ENCODE results near the gene LRFN2.

The LRFN2 gene

DNA sequence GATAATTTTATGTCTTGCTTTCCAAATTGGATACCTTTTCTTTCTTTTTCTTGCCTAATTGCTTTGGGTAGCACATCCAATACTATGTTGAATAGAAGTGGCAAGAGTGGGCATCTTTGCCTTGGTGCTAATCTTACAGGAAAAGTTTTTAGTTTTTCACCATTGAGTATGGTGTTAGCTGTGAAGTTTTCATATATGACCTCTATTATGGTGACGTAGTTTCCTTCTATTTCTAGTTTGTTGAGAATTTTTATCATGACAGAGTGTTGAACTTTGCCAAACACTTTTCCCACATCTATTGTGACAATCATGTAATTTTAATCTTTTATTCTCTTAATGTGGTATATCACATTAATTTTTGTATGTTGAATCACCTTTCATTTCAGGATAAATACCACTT lies 216.1 kb downstream of the LRFN2 start:
- Histone ChIP-seq H3K4me1 (ENCODE audit: insufficient read depth, low read length) (no peaks in the 10 kb centered on the region), H3K9me3 (ENCODE audit: control insufficient read depth, insufficient read depth, low read length) (no peaks in the 10 kb centered on the region), H3K9ac (ENCODE audit: low read depth, low read length) (no peak overlapping the region), H3K36me3 (ENCODE audit: insufficient read depth, low read length) (no peaks in the 10 kb centered on the region)

DNA sequence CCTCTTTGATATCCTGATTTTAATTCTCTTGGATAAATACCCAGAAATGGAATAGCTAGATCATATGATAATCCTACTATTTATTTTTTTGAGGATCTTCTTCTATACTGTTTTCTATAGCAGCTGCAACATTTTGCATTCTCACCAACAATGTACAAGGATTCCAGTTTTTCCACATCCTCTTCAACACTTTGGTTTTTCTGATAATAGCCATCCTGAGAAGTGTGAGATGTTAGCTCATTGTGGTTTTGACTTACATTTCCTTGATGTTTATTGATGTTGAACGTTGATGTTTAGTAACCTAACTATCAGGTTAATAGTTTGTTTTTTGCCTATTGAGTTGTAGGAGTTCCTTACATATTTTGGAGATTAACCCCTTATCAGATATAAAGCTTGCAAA lies 217.3 kb downstream of the LRFN2 start:
- Histone ChIP-seq H3K4me1 (ENCODE audit: insufficient read depth, low read length) (no peaks in the 10 kb centered on the region), H3K9ac (ENCODE audit: low read depth, low read length) (no peak overlapping the region)

GRCh38 chr6:40369042-40369441 lies 218.1 kb downstream of the LRFN2 start:
- H3K9ac ChIP-seq (ENCODE audit: low read depth, low read length) = no peak overlapping the region
- no peaks in the 10 kb centered on the region for H3K9me3 ChIP-seq (ENCODE audit: control insufficient read depth, insufficient read depth, low read length)
- H3K36me3 ChIP-seq (ENCODE audit: insufficient read depth, low read length) = no peaks in the 10 kb centered on the region
- peaks cover 7% of the 10 kb centered on the region for H3K4me1 ChIP-seq (ENCODE audit: insufficient read depth, low read length)

More for the DNA sequence above, 217.3 kb downstream of the LRFN2 start:
- Histone ChIP-seq H3K36me3 (ENCODE audit: insufficient read depth, low read length) (no peaks in the 10 kb centered on the region), H3K9me3 (ENCODE audit: control insufficient read depth, insufficient read depth, low read length) (no peaks in the 10 kb centered on the region)

GRCh38 chr6:40362859-40363258 lies 224.3 kb downstream of the LRFN2 start:
- Histone ChIP-seq H3K9me3 (ENCODE audit: control insufficient read depth, insufficient read depth, low read length) (peaks cover 2% of the 10 kb centered on the region; the same call in 1 of the 2 replicates), H3K9ac (ENCODE audit: low read depth, low read length) (no peak overlapping the region), H3K36me3 (ENCODE audit: insufficient read depth, low read length) (no peaks in the 10 kb centered on the region), H3K4me1 (ENCODE audit: insufficient read depth, low read length) (peaks cover 29% of the 10 kb centered on the region)

DNA sequence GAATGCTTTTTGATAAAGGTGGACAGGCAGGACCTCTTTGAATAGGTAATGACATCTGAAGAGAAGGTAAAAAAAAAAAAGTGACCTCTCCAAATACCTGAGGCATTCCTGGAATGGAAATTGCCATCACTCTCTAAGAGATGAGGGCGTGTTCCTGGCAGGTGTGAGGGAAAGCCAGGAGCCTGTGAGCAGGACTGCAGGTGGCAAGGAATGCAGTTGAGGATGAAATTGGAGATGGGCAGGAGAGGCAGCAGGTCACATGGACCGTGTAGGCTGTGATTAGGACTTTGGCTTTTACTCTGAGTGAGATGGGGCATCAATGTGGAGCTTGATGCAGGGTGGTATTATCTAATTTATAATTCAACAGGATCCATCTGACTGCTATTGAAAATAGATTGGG lies 227.4 kb downstream of the LRFN2 start:
- H3K9me3 ChIP-seq (ENCODE audit: control insufficient read depth, insufficient read depth, low read length) = peaks cover 2% of the 10 kb centered on the region; the same call in 1 of the 2 replicates
- no peaks in the 10 kb centered on the region for H3K36me3 ChIP-seq (ENCODE audit: insufficient read depth, low read length)
- H3K9ac ChIP-seq (ENCODE audit: low read depth, low read length) = no peak overlapping the region
- peaks cover 29% of the 10 kb centered on the region for H3K4me1 ChIP-seq (ENCODE audit: insufficient read depth, low read length)

DNA sequence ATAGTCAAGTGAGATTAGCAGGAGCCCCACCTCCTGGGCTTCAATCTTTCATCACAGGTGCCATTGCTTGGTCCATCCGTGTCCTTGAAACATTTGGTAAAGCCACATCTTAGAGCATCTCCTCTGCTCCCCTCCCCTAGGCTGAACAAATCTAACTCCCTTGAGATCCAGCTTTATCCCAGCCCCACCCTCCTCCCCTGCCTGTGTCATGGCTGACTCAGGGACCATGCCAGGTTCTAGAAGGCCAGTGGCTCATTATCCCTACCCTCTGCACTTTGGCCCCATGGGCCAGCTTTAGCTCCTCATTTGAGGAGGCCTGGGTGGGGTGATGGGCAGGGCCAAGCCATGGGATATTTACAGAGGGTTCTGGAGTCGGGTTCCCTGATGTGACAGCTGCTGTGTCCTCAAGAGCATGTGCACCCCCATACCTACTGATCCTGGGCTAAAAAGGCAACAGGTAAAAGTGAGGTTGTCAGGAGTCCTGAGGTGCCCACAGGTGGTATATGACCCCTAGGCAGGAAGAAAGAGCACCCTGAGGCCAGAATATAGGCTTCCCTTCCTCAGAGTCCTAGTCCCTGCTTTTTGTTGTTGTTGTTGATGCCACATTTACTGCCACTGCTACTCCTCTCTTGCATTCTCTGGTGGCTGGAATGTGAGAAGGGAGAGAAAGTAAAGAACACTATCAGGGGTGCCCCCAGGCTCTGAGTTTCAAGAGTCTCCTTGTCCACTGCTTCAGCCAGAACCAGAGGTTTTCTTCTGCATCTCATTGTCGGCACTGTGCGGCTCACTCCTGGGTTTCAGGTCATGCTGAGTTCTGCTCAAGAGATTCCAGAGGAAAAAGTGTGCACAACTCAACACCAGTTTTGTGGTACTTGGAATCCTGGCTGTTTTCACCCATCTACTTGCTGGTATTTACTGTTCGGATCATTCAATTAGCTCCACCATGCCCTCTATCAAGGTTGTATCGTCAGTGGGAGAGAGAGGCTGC lies 228.4 kb downstream of the LRFN2 start:
- Histone ChIP-seq H3K9ac (ENCODE audit: low read depth, low read length) (no peak overlapping the region), H3K36me3 (ENCODE audit: insufficient read depth, low read length) (no peaks in the 10 kb centered on the region), H3K4me1 (ENCODE audit: insufficient read depth, low read length) (peaks cover 19% of the 10 kb centered on the region), H3K9me3 (ENCODE audit: control insufficient read depth, insufficient read depth, low read length) (peaks cover 2% of the 10 kb centered on the region; the same call in 1 of the 2 replicates)

GRCh38 chr6:40356242-40356910 lies 230.8 kb downstream of the LRFN2 start:
- peaks cover 2% of the 10 kb centered on the region; the same call in 1 of the 2 replicates for H3K9me3 ChIP-seq (ENCODE audit: control insufficient read depth, insufficient read depth, low read length)

DNA sequence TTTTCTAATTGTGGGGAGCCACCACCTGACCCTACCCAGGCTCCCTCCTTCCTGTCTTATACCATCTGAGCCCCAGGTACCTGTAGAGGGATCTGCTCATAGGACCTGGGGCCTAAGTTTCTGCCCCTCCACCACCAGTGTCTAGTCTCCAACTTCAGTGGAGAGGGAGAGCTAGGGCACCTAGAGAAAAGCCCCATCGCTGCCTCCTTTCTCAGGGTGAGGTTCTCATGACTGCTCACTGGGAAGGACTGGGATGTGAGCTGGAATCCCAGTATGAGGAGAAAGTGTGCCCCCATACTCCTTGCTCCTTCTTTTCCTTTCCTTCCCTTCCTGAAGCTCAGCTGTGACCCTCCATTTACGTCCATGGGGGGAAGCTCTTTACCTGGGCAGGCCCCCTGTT lies 231.6 kb downstream of the LRFN2 start:
- no peaks in the 10 kb centered on the region for H3K9me3 ChIP-seq (ENCODE audit: control insufficient read depth, insufficient read depth, low read length)
- H3K9ac ChIP-seq (ENCODE audit: low read depth, low read length) = no peak overlapping the region
- H3K36me3 ChIP-seq (ENCODE audit: insufficient read depth, low read length) = no peaks in the 10 kb centered on the region
- H3K4me1 ChIP-seq (ENCODE audit: insufficient read depth, low read length) = peaks cover 18% of the 10 kb centered on the region

More at GRCh38 chr6:40356242-40356910, 230.8 kb downstream of the LRFN2 start:
- Histone ChIP-seq H3K4me1 (ENCODE audit: insufficient read depth, low read length) (peaks cover 18% of the 10 kb centered on the region), H3K36me3 (ENCODE audit: insufficient read depth, low read length) (no peaks in the 10 kb centered on the region), H3K9ac (ENCODE audit: low read depth, low read length) (no peak overlapping the region)

DNA sequence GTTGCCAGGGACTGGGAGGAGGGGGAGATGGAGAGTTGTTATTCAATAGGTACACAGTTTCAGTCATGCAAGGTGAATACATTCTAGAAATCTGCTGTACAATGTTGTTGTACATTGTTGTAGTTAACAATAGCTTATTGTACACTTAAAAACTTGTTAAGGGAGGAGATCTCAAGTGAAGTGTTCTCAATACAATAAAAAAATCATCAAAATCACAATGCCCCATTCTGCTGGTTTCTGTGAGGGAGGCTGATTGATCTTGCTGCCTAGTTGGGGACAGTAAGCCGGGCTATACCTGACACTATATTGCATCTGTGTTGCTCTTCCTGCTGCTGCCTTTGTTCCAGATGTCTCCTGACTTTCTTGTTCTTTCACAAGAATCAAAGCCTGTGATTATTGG lies 232.1 kb downstream of the LRFN2 start:
- Histone ChIP-seq H3K36me3 (ENCODE audit: insufficient read depth, low read length) (no peaks in the 10 kb centered on the region), H3K4me1 (ENCODE audit: insufficient read depth, low read length) (peaks cover 13% of the 10 kb centered on the region), H3K9ac (ENCODE audit: low read depth, low read length) (no peak overlapping the region), H3K9me3 (ENCODE audit: control insufficient read depth, insufficient read depth, low read length) (no peaks in the 10 kb centered on the region)

DNA sequence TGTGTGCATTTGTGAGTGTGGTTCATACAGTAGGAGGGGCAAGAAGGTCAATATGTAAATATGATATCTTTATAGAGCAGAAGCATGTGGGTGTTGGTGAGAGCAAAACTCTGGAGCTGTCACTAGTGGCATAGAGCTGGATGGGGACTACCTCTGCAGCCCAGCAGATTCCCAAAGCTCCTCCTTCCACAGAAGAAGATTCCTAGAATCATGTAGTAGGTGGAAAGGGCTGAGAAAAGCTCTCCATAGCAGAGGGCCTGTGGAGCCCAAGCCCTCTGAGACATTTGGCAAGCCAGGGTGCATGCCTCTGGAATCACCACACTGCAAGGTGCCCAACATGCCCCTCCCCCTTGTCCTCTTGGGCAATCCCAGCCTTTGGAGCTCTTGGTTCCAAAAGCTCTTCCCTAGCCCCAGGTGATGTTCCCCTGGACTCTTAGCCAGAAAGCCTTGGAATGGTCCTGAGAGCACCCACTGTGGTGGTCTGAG lies 233.2 kb downstream of the LRFN2 start:
- peaks cover 16% of the 10 kb centered on the region for H3K4me1 ChIP-seq (ENCODE audit: insufficient read depth, low read length)
- no peak overlapping the region for H3K9ac ChIP-seq (ENCODE audit: low read depth, low read length)
- no peaks in the 10 kb centered on the region for H3K36me3 ChIP-seq (ENCODE audit: insufficient read depth, low read length)
- H3K9me3 ChIP-seq (ENCODE audit: control insufficient read depth, insufficient read depth, low read length) = no peaks in the 10 kb centered on the region

DNA sequence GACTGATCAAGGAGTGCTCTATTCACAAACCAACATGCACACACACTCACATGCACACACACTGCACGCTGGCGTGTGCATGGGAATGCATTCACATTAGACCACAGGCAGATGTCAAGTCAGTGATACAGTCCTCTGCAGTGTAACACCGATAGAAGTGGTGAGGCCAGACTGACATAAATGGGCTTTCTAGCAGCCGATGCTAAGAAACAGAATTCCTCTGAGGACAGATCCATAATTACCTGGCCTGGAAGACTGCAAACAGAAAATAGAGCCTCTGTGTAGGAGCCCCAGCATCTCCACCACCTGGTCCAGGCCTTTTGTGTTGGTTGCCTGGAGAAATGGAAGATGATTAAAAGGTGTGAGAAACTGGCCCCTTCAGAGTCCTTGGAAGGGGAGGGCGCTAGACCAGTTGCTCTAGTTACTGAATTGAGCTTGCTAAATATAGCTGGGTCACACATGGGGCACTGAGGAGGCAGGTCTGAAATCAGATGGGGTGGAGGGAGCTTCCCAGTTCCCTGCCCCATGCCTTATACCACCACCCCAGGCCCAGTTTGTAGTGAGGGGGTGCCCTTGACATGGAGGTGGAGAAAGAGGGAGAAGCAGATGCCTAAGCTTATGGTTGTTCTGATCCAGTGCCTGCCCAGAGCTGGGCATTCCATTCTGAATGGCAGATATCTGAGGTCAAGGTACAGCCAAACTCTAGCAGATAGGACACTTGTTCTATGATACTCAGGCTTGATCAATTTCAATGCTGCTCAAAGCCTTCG lies 233.8 kb downstream of the LRFN2 start:
- H3K36me3 ChIP-seq (ENCODE audit: insufficient read depth, low read length) = no peaks in the 10 kb centered on the region
- H3K9ac ChIP-seq (ENCODE audit: low read depth, low read length) = no peak overlapping the region
- peaks cover 19% of the 10 kb centered on the region for H3K4me1 ChIP-seq (ENCODE audit: insufficient read depth, low read length)
- H3K9me3 ChIP-seq (ENCODE audit: control insufficient read depth, insufficient read depth, low read length) = no peaks in the 10 kb centered on the region

- no peak overlapping the region for H3K9ac ChIP-seq (ENCODE audit: low read depth, low read length)
- H3K36me3 ChIP-seq (ENCODE audit: insufficient read depth, low read length) = no peaks in the 10 kb centered on the region
- H3K4me1 ChIP-seq (ENCODE audit: insufficient read depth, low read length) = peaks cover 25% of the 10 kb centered on the region
- no peaks in the 10 kb centered on the region for H3K9me3 ChIP-seq (ENCODE audit: control insufficient read depth, insufficient read depth, low read length)
These were observed 234.5 kb downstream of the LRFN2 start for GRCh38 chr6:40352527-40353170.

- Histone ChIP-seq H3K4me1 (ENCODE audit: insufficient read depth, low read length) (peaks cover 29% of the 10 kb centered on the region), H3K9me3 (ENCODE audit: control insufficient read depth, insufficient read depth, low read length) (no peaks in the 10 kb centered on the region), H3K9ac (ENCODE audit: low read depth, low read length) (no peak overlapping the region), H3K36me3 (ENCODE audit: insufficient read depth, low read length) (no peaks in the 10 kb centered on the region)
These were observed 235.2 kb downstream of the LRFN2 start for GRCh38 chr6:40352006-40352405.
